NCI-H187 (cell line): ENCODE data around the gene PHKG1.
"Not testable (repeated sequence)": the region's sequence is repeated elsewhere in the genome, so short reads cannot be mapped to it uniquely, and the experiment has no call there.

ENCODE experiments used
- DNase-seq, 2 experiments: peaks; one replicate each; lab custom pipeline; 2025; lab: John Stamatoyannopoulos, UW

PHKG1 gene

DNA sequence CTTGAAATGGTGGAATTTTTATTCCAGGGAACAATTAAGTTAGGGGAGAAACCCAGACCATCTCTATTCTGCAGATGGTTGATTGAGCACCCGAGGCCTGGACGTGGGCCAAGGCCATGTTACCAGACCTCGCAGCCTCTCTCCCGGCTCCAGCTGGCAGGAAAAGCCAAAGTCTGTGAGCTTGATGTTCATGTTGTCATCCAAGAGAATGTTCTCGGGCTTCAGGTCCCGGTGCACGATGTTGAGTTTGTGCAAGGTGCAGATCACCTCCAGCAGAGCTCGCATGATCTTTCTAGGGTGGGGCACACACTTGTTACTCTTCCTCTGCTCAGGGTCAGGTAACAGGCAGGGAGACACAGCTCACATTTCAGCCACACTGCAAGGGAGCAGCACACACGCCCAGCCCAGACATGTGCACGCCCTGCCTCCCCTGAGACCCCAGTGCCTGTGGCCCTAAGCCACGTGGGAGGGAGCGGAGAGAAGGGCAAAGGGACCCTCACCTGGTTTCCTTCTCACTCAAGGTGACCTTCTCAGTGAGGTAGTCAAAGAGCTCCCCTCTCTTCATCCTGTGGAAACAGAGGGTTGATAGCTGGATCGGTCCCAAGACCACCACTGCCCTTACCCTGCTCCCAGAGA lies 9.5 kb downstream of the PHKG1 start:
- peak in 1 of 2 experiments; percentile 7 for DNase-seq

- no peak for DNase-seq
Measured at GRCh38 chr7:56081626-56082340, 11.0 kb downstream of the PHKG1 start.

DNA sequence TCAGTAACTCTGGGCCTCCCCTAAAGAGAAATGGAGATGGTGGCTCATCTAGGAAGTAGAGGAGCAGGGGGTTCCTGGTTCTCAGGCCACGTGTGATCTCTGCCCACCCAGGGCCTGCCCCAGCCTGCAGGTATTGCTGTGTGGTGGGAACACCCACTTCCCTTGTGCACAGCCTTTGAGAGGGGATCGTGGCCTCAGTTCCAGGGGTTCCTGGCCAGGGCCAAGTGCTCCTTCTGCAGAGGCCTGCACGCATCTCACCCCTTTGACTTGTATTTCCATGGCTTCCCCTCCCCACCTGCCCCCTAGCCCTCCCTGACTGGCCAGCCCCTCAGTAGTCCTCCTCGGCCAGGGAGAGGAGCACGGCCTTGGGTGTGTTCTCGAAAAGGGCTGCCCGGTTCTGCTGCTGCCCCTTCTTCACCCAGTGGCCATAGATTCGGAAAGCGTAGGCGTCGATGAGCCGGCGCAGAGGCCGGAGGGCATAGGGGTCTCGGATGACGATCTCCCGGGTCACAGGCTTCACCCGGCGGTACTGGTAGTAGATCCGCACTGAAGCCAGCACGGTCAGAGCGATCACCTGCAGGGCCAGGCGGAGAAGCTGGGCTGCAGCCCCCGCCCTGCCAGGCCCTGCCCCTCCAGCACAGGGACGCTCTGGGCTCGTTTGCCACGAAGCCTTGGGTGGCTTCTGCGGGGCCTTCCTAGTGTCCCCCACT lies 11.9 kb downstream of the PHKG1 start:
- not testable (repeated sequence) for DNase-seq

DNA sequence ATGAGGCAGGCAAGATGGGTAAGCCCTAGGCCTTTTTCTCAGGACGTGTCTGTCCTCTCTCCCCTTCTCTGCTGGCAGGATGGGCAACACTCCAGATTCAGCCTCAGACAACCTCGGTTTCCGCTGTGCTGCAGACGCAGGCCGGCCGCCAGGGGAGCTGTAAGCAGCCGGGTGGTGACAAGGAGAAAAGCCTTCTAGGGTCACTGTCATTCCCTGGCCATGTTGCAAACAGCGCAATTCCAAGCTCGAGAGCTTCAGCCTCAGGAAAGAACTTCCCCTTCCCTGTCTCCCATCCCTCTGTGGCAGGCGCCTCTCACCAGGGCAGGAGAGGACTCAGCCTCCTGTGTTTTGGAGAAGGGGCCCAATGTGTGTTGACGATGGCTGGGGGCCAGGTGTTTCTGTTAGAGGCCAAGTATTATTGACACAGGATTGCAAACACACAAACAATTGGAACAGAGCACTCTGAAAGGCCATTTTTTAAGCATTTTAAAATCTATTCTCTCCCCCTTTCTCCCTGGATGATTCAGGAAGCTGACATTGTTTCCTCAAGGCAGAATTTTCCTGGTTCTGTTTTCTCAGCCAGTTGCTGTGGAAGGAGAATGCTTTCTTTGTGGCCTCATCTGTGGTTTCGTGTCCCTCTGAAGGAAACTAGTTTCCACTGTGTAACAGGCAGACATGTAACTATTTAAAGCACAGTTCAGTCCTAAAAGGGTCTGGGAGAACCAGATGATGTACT lies 13.1 kb downstream of the PHKG1 start:
- DNase-seq: no peak

- no peak for DNase-seq
Measured at GRCh38 chr7:56078196-56078595, 14.6 kb downstream of the PHKG1 start.

GRCh38 chr7:56077681-56078080 lies 15.1 kb downstream of the PHKG1 start:
- DNase-seq: no peak

DNA sequence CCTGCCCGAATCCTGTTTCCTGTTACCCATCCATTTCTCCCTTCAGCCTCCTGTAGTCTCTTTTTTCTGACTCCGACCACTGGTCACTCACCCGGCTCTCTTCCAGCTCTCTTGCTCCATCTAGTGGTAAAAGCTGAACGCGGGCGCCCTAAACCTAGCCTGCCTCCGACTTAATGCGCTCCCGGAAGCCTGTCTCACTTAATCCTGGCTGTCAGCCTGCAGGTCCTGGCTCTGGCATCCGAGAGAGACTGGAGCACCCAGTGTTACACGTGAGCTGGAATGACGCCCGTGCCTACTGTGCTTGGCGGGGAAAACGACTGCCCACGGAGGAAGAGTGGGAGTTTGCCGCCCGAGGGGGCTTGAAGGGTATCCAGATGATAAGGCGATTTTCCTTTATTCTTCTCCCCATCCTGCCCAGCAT lies 18.4 kb downstream of the PHKG1 start:
- peak; percentile 14 to 49 for DNase-seq

DNA sequence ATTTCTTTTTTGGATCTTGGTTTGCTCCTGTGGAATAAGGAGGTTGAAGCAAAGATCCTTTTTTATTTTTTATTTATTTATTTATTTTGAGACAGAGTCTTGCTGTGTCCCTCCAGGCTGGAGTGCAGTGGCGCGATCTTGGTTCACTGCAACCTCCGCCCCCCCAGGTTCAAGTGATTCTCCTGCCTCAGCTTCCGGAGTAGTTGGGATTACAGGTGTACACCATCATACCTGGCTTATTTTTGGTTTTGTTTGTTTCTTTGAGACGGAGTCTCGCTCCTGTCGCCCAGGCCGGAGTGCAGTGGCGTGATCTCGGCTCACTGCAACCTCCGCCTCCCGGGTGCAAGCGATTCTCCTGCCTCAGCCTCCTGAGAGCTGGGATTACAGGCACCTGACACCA lies 26.4 kb downstream of the PHKG1 start:
- DNase-seq: not testable (repeated sequence)

DNA sequence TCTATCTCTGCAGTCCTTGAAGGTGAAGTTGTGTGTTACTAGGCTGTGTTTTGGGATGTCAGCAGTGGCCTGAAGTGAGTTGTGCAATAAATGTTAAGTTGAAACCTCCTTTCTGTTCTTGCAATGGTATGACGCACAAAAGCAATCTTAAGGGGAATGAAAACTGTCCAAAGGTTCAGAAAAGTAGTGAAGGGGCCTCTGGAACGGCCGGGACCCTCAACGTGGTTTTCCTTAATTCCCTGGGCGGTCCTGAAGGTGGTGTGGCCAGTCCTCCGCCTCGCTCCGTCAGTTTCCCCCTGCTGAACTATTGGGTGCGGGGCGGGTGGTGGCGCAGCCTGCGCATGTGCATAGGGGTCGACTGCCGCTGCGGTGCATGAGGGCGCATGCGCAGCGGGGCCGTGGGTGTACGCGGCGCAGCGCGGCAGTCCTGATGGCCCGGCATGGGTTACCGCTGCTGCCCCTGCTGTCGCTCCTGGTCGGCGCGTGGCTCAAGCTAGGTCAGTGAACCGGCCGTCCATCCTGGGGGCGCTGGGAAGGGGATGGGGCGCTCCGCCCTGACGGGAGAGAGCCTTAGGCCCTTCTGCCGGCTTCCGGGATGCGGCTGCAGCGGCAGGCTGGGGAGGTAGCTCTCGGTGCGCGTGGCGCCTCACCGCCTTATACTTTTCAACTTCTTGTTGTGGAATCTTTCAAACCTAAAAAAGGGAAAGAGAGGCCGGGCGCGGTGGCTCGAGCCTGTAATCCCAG lies 28.7 kb downstream of the PHKG1 start, which contains the start of gene SUMF2:
Gene SUMF2, plus strand, starts transcription at position 405 of the 744 bp plus-strand sequence. Its CDS starts 26 bp downstream, at position 431.
- DNase-seq: peak; percentile 63 to 74

DNA sequence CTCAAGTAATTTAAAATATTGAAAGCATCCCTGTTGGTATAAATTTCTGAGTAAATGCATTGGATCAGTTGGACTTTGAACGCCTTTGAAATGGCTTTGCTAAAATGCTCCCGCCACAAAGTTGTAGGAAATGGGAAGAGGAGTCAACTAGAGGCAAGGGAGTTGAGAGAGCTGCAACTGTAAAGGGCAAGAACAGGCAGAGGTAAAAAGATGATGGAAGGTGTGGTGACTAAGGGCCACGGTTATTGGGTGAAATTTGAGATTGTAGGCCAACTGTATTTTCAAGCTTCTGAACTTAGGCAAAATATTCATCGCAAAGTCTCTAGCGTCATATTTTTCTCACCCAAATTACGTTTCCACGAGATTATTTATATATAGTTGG lies 29.3 kb downstream of the PHKG1 start:
- no peak for DNase-seq

- no peak for DNase-seq
Measured at GRCh38 chr7:56062382-56062781, 30.4 kb downstream of the PHKG1 start.

- no peak for DNase-seq
Measured at GRCh38 chr7:56053993-56054392, 38.8 kb downstream of the PHKG1 start.

GRCh38 chr7:56053379-56053778 lies 39.4 kb downstream of the PHKG1 start:
- DNase-seq: no peak

DNA sequence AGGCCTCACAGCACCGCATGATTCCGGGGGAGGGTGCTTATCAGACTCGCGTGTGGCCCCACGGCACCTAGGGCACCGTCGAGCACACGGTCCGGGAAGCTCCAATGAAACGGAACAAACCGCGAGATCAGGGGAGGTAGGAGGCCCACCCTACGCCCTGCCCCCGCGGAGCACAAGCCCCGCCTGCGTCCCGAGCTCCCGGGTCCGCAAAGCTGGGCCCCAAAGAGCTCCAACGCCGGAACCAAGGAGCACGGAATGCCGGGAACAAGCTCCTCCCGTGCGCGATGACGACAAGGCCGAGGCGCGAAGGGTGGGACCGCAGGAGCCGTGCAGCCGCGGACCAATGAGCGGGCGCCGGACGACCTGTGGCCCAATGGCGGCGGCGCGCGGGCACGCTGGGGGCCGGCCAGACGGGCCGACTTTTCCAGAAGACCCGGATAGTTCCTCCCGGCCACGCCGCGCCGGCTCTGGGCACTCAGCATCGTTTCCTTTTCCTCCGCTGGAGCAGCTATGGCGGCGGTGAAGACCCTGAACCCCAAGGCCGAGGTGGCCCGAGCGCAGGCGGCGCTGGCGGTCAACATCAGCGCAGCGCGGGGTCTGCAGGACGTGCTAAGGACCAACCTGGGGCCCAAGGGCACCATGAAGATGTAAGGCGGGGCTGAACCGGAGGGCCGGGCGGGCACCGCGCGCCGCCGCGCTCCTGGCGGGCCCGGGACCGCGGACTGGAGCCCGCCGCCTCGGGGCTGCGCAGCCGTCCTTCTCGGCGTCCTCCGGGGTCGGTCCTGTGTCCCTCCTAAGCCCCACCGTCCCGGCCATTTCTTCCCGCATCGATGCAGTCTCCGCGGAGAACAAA lies 41.2 kb downstream of the PHKG1 start, which contains the start of the genes CCT6A and PSPH:
Gene CCT6A, plus strand, starts transcription at position 427 of the 853 bp plus-strand sequence. Its CDS starts 84 bp downstream, at position 511.
Gene PSPH, minus strand, starts transcription at position 106 of the 853 bp plus-strand sequence. CDS start 30,232 bp downstream, outside the sequence.
- DNase-seq: peak; percentile 86 to 90

- DNase-seq: no peak
Measured at GRCh38 chr7:56051053-56051338, 41.8 kb downstream of the PHKG1 start.

DNA sequence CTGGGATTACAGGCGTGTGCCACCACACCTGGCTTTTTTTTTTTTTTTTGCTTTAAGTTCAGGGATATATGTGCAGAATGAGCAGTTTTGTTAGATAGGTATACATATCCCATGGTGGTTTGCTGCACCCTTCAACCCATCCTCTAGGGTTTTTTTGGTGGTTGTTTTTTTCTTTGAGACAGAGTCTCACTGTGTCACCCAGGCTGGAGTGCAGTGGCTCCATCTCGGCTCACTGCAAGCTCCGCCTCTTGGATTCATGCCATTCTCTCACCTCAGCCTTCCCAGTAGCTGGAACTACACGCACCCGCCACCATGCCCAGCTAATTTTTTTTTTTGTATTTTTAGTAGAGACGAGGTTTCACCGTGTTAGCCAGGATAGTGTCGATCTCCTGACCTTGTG lies 44.0 kb downstream of the PHKG1 start:
- not testable (repeated sequence) for DNase-seq

GRCh38 chr7:56048245-56048644 lies 44.5 kb downstream of the PHKG1 start:
- no peak for DNase-seq

- not testable (repeated sequence) for DNase-seq
Measured at GRCh38 chr7:56047446-56048116, 45.2 kb downstream of the PHKG1 start.

- no peak for DNase-seq
Measured at GRCh38 chr7:56046721-56047445, 45.9 kb downstream of the PHKG1 start.
